SH-SY5Y (cell line): Measurements from ENCODE around the gene BBS4.

ENCODE experiments used
- GATA2 ChIP-seq: IDR thresholded peaks from 2 replicates; pipeline ENCODE4 v1.6.1; 2011; ENCODE audit warnings: mild to moderate bottlenecking, low read depth, low read length
- GATA3 ChIP-seq: IDR thresholded peaks from 2 replicates; pipeline ENCODE4 v1.6.1; 2011; ENCODE audit warnings: low read depth, mild to moderate bottlenecking, low read length, moderate library complexity

DNA sequence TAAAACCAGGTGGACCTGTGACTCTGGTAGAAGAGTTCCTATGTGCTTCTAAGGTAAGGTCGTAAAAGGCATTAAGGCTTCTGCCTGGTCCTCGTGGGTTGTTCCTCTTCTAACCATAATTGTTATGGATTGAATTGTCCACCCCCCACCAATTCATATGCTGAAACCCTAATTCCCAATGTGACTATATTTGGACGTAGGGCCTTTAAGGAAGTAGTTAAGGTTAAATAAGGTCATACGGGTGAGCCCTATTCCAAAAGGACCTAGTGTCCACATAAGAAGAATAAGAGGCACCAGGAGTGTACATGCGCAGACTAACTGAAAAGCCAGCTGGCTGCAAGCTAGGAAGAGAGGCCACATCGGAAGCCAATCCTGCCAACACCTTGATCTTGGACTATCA is 95.6 kb downstream of the BBS4 start:
- no peak for TF ChIP-seq GATA2
- no peak for TF ChIP-seq GATA3
